ENCODE measurements around the gene GLCE. TPM values are rescaled to one million over a fixed set of nuclear protein-coding genes. Genes with fewer than 3 reads are reported as not detected.

Gene GLCE
- total RNA-seq, 1 experiment from 2014 or later: 12.5 TPM

DNA sequence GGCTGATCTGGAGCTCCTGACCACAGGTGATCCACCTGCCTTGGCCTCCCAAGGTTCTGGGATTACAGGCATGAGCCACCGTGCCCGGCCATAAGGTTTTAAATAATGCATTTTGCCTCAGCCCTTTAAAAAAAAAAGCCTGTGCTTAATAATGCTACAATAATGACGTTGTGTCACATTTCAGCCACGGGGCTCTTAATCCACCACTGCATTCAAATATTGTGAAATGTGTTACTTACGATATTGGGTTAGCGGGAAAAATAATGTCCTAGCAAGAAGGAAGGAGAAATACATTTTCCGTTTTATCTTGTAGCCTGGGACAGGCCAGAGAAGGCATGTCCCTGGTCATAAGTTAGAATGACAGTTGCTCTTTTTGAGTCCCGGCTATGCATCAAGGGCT lies 155.9 kb downstream of the GLCE start:
- H3K4me3 Mint-ChIP-seq: no peak overlapping the region
- POLR2A ChIA-PET: no interaction called here
- H3K9me3 Mint-ChIP-seq: no peaks in the 10 kb centered on the region
- no peak overlapping the region for H3K27ac Mint-ChIP-seq
- no peaks in the 10 kb centered on the region for H3K36me3 Mint-ChIP-seq
- TF ChIP-seq ZNF425 (CRISPR knock-in tag; conservative IDR thresholded peaks at IDR 0.05): no peak
- TF ChIP-seq PRRX2 (CRISPR knock-in tag; IDR thresholded peaks at IDR 0.05): no peak
- no peak for TF ChIP-seq FOXP1 (CRISPR knock-in tag; IDR thresholded peaks at IDR 0.05; ENCODE audit: borderline replicate concordance)
- TF ChIP-seq NR3C1 (CRISPR knock-in tag; conservative IDR thresholded peaks at IDR 0.05; ENCODE audit: low read depth): no peak
- TF ChIP-seq, protein P1, sequence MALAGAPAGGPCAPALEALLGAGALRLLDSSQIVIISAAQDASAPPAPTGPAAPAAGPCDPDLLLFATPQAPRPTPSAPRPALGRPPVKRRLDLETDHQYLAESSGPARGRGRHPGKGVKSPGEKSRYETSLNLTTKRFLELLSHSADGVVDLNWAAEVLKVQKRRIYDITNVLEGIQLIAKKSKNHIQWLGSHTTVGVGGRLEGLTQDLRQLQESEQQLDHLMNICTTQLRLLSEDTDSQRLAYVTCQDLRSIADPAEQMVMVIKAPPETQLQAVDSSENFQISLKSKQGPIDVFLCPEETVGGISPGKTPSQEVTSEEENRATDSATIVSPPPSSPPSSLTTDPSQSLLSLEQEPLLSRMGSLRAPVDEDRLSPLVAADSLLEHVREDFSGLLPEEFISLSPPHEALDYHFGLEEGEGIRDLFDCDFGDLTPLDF (CRISPR knock-in tag; IDR thresholded peaks at IDR 0.05): no peak
- no peak for TF ChIP-seq NFE2L1 (CRISPR knock-in tag; IDR thresholded peaks at IDR 0.05)
- TF ChIP-seq SP1 (CRISPR knock-in tag; conservative IDR thresholded peaks at IDR 0.05): no peak
- no peak for TF ChIP-seq SOX15 (CRISPR knock-in tag; IDR thresholded peaks at IDR 0.05)
- ATAC-seq (no peak), DNase-seq (ENCODE audit: low spot score) (no peak)
- peaks cover 21% of the 10 kb centered on the region for H3K4me1 Mint-ChIP-seq
- no peaks in the 10 kb centered on the region for H3K27me3 Mint-ChIP-seq (ENCODE audit: low read depth)
- CTCF ChIA-PET: no interaction called here

DNA sequence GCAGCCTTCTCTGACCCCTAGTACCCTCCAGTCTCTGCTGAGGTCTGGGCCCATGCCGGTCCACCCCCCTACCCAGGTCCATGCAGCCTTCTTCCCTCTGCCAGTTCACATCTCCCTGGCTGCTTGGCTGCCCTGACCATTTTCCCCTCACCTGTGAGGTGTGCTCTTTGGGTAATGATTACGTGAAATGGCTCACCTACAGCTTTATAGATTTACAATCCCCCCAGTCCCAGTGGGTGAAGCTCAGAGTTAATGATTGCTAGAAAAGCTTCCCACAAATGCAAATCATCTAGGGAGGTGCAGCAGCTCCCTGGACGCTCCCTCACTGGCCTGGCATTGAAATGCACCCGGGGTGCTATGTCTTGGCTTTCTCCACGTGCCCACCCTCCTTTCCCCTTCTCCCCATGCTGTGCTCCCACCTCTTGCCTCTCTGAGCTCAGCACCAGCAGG lies 157.0 kb downstream of the GLCE start:
- TF ChIP-seq NR1H2 (CRISPR knock-in tag; IDR thresholded peaks at IDR 0.05) (no peak), NR2C2 (CRISPR knock-in tag; IDR thresholded peaks at IDR 0.05) (no peak)
- H3K4me1 Mint-ChIP-seq: peaks cover 19% of the 10 kb centered on the region
- no peaks in the 10 kb centered on the region for H3K9me3 Mint-ChIP-seq
- H3K4me3 Mint-ChIP-seq: no peak overlapping the region
- H3K27me3 Mint-ChIP-seq (ENCODE audit: low read depth): no peaks in the 10 kb centered on the region
- no peaks in the 10 kb centered on the region for H3K36me3 Mint-ChIP-seq
- no peak overlapping the region for H3K27ac Mint-ChIP-seq
- ChIA-PET CTCF (interaction anchor here (0.7 to 1.4 kb wide), 3 partner anchors 42 to 89 kb away, joined by 3 read pairs; no protein-coding TSS in a partner anchor), POLR2A (no interaction called here)
- ATAC-seq (peak; percentile 38), DNase-seq (ENCODE audit: low spot score) (no peak)

DNA sequence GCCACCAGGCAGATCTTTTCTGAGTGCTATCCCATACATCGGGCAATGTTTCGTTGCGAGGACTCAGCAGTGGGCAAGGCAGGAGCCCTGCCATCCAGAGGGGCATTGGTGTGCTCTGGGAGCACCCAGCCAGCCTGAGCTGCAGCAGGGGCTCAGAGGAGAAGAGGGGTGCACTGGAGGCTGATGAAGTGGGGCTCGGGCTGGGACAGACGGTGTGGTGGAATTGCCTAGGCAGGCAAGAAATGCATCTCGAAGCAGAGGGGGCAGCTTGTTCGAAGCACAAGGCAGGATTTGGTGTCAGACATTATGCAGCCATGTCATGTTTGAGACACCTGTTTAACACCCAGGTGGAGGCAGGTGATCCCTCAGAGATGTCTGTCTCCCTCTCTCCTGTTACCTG lies 157.6 kb downstream of the GLCE start:
- POLR2A ChIA-PET: no interaction called here
- CTCF ChIA-PET: interaction anchor here (1.3 to 1.4 kb wide), 2 partner anchors 42 to 63 kb away, joined by 3 read pairs; no protein-coding TSS in a partner anchor
- no peaks in the 10 kb centered on the region for H3K9me3 Mint-ChIP-seq
- H3K4me1 Mint-ChIP-seq: peaks cover 19% of the 10 kb centered on the region
- DNase-seq (ENCODE audit: low spot score) (no peak), ATAC-seq (no peak)
- H3K27me3 Mint-ChIP-seq (ENCODE audit: low read depth): no peaks in the 10 kb centered on the region
- H3K27ac Mint-ChIP-seq: peak overlapping the region; percentile 11; the same call in 1 of the 2 replicates
- no peaks in the 10 kb centered on the region for H3K36me3 Mint-ChIP-seq
- no peak overlapping the region for H3K4me3 Mint-ChIP-seq
- TF ChIP-seq ATF2 (CRISPR knock-in tag; IDR thresholded peaks at IDR 0.05; ENCODE audit: borderline replicate concordance, low read depth) (no peak), KAT7 (CRISPR knock-in tag; IDR thresholded peaks at IDR 0.05; ENCODE audit: borderline replicate concordance) (no peak), JUN (CRISPR knock-in tag; IDR thresholded peaks at IDR 0.05) (no peak), CREB1 (CRISPR knock-in tag; IDR thresholded peaks at IDR 0.05) (no peak), PRRX2 (CRISPR knock-in tag; IDR thresholded peaks at IDR 0.05) (no peak), ZNF281 (CRISPR knock-in tag; IDR thresholded peaks at IDR 0.05) (no peak), ZNF416 (CRISPR knock-in tag; IDR thresholded peaks at IDR 0.05) (no peak), ATF1 (CRISPR knock-in tag; IDR thresholded peaks at IDR 0.05) (no peak), MLX (CRISPR knock-in tag; IDR thresholded peaks at IDR 0.05) (no peak)
- TF ChIP-seq, protein P2, sequence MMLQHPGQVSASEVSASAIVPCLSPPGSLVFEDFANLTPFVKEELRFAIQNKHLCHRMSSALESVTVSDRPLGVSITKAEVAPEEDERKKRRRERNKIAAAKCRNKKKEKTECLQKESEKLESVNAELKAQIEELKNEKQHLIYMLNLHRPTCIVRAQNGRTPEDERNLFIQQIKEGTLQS (CRISPR knock-in tag; conservative IDR thresholded peaks at IDR 0.05): no peak
- TF ChIP-seq, protein P3, sequence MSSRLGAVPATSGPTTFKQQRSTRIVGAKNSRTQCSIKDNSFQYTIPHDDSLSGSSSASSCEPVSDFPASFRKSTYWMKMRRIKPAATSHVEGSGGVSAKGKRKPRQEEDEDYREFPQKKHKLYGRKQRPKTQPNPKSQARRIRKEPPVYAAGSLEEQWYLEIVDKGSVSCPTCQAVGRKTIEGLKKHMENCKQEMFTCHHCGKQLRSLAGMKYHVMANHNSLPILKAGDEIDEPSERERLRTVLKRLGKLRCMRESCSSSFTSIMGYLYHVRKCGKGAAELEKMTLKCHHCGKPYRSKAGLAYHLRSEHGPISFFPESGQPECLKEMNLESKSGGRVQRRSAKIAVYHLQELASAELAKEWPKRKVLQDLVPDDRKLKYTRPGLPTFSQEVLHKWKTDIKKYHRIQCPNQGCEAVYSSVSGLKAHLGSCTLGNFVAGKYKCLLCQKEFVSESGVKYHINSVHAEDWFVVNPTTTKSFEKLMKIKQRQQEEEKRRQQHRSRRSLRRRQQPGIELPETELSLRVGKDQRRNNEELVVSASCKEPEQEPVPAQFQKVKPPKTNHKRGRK (CRISPR knock-in tag; IDR thresholded peaks at IDR 0.05; ENCODE audit: borderline replicate concordance): no peak
- TF ChIP-seq, protein P4, sequence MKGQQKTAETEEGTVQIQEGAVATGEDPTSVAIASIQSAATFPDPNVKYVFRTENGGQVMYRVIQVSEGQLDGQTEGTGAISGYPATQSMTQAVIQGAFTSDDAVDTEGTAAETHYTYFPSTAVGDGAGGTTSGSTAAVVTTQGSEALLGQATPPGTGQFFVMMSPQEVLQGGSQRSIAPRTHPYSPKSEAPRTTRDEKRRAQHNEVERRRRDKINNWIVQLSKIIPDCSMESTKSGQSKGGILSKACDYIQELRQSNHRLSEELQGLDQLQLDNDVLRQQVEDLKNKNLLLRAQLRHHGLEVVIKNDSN (CRISPR knock-in tag; IDR thresholded peaks at IDR 0.05): no peak

Measured in WTC11 (cell line).